ELR (cell line): ENCODE data around the gene TBL3.
A peak's percentile ranks its signal among the peaks of the same experiment; 100 is the strongest.
"Not testable (repeated sequence)": the region's sequence is repeated elsewhere in the genome, so short reads cannot be mapped to it uniquely, and the experiment has no call there.

Source experiments
- DNase-seq: peaks from one replicate; pipeline ENCODE4 v3.0.0-alpha.2; 2015; ENCODE audit warnings: low read depth

TBL3 gene

DNA sequence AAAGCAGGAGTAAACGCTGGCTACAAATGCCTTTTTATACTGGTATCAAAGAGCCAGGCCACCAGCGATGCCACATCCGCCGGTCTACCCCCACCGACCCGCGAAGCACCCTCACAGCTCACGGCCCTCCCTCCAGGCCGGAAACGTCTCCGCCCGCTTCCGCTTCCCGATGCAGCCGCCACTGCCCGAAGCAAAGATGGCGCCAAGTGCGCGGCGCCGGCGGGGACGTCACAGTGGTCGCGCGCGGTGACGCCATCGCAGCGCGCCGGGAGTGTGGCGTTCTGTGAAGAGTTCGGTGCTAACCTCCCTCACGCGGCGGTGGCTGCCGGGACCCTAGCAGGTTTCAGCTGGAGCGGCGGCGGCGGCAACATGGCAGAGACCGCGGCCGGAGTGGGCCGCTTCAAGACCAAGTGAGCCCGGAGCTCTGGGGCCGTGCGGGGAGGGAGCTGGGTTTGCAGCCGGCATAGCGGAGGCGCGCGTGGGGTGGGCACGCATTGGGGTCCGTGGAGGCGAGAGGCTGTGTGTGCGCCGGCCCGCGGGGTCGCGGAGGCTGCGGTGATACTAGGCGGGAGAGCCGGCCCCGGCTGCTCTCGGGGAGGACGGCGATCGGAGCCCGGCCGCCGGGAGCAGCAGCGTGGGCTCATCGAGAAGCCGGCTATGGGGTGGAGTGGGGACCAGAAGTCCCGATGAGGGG, at the start of gene TBL3:
TSS of gene TBL3 (plus strand) at position 258 of the 694 bp plus-strand sequence. CDS start at position 370, 112 bp downstream.
- DNase-seq: peak; percentile 95

DNA sequence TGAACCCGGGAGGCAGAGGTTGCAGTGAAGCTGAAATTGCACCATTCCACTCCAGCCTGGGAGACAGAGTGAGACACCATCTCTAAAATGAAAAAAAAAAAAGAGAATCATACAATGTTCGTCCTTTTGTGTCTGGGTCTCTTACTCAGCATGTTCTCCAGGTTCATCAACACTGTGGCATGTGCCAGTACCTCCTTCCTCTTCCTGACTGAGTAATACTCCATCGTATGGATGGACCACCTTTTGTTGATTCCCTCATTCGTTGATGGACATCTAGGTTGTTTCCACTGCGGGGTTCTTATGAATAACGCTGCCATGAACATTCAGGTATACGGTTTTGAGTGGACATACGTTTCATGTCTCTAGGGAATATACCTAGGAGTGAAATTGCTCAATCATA, 49.5 kb upstream of the TBL3 start:
- no peak for DNase-seq

DNA sequence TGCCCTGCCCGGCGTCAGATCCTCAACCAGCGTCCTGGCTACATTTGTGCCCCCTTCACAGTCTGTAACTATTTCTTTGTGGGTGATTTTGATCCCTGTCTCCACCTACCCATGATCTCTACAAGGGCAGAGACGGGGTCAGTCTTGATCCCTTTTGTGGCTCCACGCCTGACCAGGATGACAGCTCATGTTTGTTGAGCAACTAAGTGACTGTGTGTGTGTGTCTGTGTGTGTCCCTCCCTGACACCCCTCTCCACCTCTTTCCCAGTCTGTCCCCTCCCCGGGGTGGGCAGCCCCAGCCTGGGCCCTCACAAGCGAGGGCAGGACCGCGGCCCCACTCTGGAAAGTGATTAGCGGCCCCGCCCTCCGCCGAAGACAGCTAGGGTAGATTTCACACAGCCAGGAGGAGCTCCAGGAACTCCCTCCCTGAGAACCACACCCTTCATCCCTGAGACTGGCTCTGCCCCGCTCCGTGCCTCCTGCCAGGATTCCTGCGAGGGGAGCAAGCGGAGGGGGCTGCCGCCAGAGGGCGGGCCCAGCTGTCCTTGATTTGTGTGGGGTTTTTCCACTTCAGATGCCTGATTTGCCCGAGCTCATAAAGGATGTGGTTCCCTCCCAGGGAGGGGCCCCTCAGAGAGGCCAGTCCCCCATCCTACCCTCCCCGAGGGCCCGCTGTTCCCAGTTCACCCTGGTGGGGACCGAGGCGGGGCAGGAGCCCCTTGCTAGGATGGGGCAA, 48.4 kb upstream of the TBL3 start:
- peak; percentile 63 for DNase-seq

DNA sequence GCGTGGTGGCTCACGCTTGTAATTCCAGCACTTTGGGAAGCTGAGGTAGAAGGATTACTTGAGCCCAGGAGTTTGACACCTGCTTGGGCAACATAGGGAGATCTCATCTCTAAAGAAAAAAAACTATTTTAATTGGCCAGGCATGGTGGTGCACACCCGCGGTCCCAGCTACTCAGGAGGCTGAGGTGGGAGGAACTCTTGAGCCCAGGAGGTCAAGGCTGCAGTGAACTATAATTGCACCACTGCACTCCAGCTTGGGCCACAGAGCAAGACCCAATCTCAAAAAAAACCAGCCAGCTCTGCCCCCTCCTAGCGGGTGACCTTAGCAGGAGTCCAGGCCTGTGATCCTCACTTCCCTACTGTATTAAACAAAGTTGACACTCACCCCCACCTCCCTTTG, 47.8 kb upstream of the TBL3 start:
- DNase-seq: no peak

DNA sequence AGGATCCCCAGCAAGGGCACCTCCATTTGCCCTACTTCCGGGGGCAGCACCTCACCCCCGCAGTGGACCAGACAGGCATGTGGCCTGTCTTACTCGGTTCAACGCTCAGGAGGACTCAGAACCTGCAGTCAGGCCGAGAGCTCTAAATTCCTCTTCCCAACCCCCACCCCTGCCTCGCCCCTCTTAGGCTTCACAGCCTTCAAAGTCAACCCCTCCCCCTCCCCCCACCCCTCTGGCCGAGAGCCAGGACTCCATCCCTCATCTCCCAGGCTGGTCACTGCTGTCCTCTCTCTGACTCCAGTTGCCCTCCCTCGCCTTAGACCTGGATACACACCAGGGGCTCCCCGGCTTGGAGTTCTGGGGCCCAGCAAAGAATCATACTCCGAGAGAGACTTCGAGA, 45.6 kb upstream of the TBL3 start:
- DNase-seq: no peak

DNA sequence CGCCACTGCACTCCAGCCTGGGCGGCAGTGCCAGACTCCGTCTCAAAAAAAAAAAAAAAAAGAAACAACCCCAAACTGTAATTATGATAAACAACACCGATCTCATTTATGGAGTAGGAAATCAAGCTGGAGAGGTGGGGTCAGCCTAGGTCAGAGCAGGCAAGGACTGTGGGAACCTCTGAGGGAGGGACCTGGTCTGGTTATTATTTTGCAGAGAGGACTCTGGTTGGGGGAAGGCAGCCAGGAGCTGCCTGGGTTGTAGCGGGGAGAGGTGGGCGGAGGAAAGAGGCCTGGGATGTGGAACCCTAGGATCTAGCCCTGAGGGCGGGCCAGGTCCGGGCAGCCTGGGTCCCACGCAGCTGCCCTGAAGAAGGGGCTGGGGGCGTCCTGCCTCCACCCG, 42.7 kb upstream of the TBL3 start:
- peak; percentile 30 for DNase-seq

DNA sequence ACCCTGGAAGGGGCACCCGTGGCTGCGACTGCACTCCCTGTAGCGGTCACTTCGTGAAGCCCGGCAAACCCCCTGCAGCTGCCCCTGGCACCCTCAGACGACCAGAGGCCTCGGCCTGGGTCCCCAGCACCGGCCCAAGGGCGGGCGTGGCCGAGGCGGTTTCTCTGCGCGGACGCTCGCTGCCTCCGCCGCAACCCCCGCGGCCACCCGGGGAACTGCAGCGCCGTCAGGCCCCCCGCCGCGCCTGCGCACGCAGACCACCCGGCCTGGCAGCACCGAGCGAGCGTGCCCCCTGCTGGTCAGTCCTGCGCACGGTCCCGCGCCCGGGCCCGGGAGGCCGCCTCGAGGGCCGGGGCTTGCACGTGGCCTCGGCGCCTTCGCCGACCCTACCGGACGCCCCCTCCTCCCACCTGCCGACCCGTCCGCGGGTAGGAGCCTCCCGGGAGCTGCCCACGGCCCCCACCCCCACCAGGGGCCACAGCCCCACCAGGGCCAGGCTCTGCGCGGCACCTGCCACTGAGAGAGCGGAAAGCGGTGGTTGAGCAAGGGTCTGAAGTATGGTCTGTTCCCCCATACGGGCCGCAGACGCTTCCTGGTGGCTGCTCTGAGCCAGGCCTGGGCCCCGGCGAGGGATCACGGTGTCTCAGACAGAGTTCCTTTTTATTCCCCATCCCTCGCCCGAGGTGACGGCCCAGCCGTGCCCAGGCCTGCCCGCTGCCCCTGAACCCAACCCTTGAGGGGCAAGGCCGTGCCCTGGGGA, 42.1 kb upstream of the TBL3 start:
- peak; percentile 81 for DNase-seq

DNA sequence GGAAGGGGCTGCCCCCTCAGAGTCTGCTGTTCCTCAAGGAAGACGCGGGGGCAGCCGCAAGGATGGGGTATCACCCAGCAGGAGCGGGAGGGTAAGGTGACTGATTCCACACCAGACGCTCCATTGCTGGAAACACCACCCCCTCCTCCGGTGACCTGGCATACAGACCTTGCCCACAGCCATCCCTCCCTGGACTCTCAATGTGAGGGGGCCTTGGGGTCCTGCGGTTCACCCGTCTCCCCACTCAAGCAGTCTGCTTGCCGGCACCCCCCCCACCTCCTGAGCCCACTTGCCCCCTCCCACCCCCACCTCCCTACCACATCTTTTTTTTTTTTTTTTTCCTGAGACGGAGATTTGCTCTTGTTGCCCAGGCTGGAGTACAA, 41.5 kb upstream of the TBL3 start:
- DNase-seq: no peak

DNA sequence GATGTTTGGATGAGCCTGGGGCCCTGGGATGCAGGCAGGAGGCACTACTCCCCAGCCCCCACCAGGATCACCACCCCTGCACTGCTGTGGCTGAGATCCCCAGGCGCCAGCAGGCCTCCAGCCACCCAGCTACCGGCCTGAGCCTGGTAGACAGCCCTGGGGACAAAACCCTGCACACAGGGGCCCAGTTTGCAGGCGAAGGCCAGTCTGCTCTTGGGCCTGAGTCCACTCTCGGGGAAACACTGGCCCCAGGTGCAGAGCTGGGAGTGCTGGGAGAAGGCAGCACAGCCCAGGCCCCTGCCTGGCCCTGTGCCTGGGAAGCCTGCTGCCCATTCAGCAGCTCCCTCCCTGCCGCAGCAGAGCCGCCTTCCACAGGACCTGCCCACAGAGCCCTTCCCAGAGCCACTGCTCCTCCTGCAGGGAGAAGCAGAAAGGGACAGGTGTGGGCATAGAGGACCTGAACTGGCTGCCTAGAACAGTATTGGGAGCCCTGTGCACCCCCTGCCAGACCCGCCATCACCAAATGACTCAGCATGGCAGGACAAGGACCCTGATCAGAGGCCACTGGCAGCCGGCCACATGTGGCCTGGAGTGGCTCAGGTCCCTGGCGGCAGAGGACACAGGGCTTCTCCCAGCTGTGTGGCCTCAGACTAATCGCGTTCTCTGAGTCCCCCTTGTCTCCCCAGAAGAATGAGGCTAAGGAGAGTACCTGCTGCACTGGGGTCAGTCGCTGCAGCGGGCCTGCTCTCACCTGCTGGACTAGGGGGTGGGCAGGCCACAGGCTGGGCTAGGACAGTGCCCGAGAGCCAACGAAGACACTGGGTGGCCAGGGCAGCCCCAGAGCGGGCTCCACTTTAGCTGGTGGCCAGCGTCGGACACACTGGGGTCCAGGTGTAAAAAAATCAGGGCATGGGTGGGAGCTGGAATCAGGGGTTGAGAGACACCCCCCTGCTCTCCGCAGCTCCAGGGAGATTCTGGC, 39.5 kb upstream of the TBL3 start:
- peak; percentile 35 for DNase-seq

DNA sequence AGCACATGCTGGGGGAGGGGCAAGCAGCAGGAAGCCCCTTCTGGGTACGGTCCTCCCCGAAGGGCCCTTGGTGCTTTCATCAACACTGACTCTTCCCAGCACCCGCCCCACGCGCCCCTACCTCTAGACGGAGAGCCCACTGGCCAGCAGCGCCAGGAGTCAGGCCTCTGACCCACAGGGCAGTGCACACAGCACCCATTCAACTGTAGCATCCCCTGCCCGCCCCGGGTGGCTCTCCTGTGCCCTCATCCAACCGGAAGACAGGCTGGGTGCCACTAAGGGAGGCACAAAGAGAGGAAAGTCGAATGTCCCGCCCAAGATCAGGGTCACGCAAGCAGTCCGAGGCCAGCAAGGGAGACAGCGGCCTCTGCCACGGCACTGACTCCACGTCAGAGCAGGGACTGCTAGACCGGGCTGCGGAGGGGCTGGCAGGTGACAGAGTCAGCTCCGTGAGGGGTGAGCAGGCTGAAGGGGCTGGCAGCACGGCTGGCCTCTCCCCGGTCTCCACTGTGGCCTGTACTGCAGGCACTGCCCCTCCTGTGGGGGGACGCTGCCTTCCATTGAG, 38.7 kb upstream of the TBL3 start:
- DNase-seq: no peak

DNA sequence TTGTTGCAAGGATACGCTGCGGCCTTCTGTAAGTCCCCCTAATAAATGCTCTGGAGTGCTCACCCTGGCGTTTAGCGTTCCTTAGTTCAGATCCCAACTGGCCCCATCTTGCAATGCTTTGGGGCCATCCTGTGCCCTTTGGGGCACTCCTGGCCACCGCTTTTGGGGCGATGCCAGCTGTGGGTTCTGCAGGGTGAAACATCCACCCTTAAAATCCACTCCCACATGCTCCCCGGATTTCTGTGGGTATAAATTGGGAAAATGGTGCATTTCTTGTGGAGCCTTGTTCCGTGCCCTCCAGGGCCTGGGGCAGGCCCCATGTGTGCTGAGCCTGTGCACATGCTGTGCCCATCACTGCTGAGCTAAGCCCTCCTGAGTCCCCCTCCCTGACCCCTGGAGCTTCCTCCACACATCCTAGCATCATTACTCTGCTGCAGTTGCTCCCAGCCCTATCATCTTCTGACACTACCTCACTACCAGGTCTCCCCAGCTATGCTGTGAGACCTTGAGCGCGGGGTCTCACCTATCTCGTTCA, 34.8 kb upstream of the TBL3 start:
- DNase-seq: no peak

DNA sequence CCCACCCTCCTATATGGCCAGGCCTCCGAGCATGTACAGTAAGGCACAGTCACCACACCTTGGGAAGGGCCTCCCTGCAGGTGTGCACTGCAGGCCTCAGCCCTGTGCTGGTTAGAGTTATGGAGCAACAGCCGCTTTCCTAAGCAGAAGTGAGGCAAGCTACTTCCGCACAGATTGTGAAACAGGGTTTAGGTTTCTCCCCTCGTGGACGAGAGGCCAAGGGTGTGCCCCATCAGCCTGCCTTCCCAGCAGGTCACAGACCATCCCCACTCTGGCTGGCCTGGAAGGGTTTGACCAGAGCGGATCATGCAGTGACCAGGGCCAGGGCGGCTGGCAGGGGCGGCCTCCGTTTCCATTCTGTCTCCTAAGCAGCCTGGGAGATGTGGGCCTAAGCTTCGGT, 33.5 kb upstream of the TBL3 start:
- DNase-seq: no peak

DNA sequence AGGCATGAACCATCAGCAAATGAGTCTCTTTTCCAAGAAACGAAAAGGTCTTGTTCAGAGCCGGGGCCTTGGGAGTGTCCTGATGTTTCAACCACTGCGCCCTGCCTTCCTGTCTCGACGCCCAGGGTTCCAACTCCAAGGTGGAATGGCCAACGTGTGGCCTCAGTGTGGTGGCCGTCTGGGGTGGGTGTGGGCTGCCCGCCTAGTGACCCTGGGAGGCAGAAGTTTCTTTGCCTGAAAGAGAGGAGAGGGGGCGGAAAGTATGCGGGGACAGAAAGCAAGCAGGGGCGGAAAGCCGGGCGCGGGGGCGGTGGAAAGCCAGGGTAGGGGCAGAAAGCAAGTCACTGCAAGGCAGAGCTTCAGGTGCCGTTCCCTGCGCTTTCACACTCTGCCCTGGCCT, 32.9 kb upstream of the TBL3 start:
- DNase-seq: no peak

DNA sequence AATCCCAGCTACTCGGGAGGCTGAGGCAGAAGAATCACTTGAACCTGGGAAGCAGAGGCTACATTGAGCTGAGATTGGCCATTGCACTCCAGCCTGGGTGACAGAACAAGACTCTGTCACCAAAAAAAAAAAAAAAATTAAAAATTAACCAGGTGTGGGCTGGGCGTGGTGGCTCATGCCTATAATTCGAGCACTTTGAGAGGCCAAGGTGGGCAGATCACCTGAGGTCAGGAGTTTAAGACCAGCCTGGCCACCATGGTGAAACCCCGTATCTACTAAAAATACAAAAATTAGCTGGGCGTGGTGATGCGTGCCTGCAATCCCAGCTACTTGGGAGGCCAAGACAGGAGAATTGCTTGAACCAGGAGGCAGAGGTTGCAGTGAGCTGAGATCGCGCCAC, 32.0 kb upstream of the TBL3 start:
- not testable (repeated sequence) for DNase-seq

DNA sequence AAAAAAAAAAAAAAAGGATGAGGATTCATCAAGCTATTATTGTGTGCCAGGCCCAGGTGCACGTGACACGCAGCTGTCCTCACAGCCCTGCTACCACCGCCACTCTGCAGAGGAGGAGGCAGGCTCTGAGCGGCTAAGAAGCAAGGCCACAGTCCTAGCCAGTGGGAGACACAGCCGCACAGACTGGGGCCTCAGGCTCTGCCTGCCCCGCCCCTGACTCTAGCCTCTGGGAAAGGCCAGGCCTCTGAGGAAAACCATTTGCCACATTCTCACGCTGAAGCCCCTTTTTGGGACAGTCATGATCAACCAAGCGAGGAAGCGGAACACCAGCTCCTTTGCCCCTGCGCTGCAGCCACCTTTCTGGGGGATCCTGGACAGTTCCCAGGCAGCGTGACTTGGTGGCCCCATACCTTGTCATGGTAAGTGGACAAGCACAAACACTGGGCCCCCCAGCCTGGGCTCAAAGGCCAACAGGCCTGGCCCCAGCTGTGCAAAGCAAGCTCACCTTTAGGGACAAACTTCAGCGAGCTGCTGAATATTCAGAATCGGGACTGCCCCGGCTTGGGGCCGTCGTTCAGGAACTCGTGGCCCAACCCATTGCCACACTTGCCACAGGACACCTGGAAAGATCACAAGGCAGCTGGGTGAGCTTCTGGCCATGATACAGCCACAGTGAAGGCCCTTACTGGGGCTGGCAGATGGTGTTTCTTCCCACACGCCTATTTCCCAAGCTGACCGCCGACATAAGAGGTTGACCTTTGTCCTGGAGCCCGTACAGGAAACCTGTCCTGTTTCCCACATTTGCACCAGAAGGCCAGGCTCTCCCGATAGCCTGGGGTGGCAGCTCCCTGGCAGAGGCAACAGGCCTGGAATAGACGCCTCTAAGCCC, 31.3 kb upstream of the TBL3 start:
- DNase-seq: no peak

DNA sequence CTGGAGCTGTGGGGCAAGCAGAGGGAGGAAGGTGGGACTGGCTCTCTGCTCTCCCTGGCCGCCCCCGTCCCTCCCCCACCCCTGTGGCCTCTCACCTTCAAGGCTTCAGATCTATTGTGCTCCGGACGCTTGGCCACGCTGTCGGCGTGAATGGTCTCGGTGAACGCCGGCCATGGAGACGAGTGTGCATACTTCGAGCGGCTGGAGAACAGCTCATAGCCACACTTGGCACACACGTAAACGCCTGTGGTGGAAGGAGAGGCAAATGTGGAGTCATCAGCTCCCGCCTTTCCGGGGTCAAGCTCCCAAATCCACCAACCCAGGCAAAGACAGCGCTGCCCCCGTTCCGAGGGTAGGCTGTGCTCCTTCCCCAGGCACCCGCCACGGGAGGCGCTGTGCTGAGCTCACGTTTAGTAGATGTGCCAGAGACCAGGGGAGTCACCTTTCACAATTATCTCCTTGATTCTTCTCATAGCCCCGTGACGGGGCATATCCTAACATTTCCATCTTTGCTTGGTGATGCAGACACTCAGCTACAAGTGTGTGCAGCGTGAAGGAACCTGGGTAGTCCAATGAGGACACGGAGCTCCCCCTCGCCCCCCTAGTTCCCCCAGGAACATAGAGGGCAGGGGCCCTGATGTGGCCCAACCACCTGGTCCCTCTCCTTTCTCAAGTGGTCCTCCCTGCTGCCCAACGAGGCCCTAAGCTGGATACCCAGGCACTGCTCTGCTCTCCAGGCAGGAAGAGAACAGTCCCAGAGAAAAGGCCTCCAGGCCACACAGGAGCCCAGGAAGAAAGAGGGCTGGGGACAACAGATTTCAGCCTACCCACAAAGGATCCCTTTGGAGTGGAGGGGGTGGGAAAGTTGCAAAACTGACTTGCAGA, 30.4 kb upstream of the TBL3 start:
- DNase-seq: no peak

DNA sequence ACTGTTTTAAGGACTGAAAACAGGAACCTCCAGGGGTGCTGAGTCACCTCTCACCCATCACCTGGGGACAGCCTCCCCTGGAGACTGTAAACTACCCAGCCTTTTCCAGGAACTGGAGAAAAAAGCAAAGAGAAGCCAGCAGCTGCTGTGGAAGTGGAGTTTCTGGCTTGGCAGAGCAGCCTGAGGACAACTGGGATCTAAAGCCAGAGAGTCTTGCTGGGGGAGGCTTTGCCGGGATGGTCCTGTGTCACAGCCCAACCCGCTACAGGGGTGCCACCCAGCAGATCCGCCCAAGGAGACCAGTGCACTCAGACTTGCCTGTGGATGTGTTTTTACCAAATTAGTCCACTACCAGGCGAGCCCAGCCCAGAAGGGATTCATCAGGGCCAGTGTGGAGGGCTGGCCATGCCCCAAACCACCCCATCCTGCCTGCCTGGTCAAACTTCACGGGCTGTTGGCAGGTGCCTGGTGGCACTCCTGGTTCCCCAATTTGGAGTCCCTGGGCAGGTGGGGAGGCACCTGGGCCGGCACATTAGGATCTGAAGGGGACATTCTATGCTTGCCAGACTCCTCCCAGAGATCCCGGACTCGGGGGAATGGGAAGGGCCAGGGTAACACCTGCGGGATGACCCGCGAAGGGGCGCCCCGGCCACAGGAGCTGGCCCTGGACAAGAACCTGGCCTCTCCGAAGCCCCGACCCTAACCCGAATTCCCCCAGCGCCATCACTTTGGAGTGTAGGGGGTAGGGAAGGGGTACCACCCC, 29.6 kb upstream of the TBL3 start:
- DNase-seq: no peak
